CD4-positive, alpha-beta T cell treated with Interleukin-15 for 1 hour (primary cell): ENCODE data around the gene ZFPM1.

Source experiments
- DNase-seq: peaks from one replicate; pipeline ENCODE4 v3.0.0-alpha.2; 2020

The ZFPM1 gene

GRCh38 chr16:88580371-88580770 lies 127.3 kb downstream of the ZFPM1 start:
- no peak for DNase-seq

- DNase-seq, result no peak
Measured at GRCh38 chr16:88581033-88581432, 128.0 kb downstream of the ZFPM1 start.

- DNase-seq, result no peak
Measured at GRCh38 chr16:88582912-88583575, 130.0 kb downstream of the ZFPM1 start.

- no peak for DNase-seq
Measured at GRCh38 chr16:88584676-88585075, 131.6 kb downstream of the ZFPM1 start.

- no peak for DNase-seq
Measured at GRCh38 chr16:88585269-88585668, 132.2 kb downstream of the ZFPM1 start.

- DNase-seq, result no peak
Measured at GRCh38 chr16:88585927-88586581, 133.0 kb downstream of the ZFPM1 start.
